Fibroblast of lung (primary cell): Measurements from ENCODE around the gene NR4A1. TPM values are rescaled to one million over a fixed set of nuclear protein-coding genes. Genes with fewer than 3 reads are reported as not detected.

Experiments
- DNase-seq, 2 donors: peaks; one replicate each; pipeline versions ENCODE4 v3.0.0 to v3.0.0-alpha.2; 2010; ENCODE audit warnings: low read depth in 2 of 2
- H2AFZ ChIP-seq: 2 replicates; pipeline ENCODE4 v1.5.1; 2012; ENCODE audit warnings: low read length, control low read depth, inconsistent platforms
- H3K27ac ChIP-seq: 2 replicates; pipeline ENCODE4 v1.5.1; 2011; ENCODE audit warnings: low read length, control low read depth; ENCODE audit not compliant: insufficient read depth
- H3K27me3 ChIP-seq: 2 replicates; pipeline ENCODE4 v1.5.1; 2011; ENCODE audit warnings: mild to moderate bottlenecking, low read length; ENCODE audit not compliant: control insufficient read depth, insufficient read depth
- H3K36me3 ChIP-seq: 2 replicates; pipeline ENCODE4 v1.5.1; 2011; ENCODE audit warnings: low read length; ENCODE audit not compliant: control insufficient read depth, insufficient read depth
- H3K4me1 ChIP-seq: 2 replicates; pipeline ENCODE4 v1.5.1; 2011; ENCODE audit warnings: low read length; ENCODE audit not compliant: control insufficient read depth, insufficient read depth; ENCODE audit errors: extremely low read depth
- H3K4me2 ChIP-seq: 2 replicates; pipeline ENCODE4 v1.5.1; 2011; ENCODE audit warnings: low read length, control low read depth; ENCODE audit not compliant: insufficient read depth; ENCODE audit errors: extremely low read depth
- H3K4me3 ChIP-seq, 4 experiments: fragments of 200-600 bp in 1 of 4; sonication (generic) in 1 of 4; replicated peaks in 1 of 4; 2 replicates each; pipeline ENCODE4 v1.5.1; 2011 to 2016; ENCODE audit warnings: low read length in 4 of 4, low read depth in 3 of 4, mild to moderate bottlenecking in 3 of 4, control low read depth in 2 of 4, inconsistent platforms in 1 of 4, mixed read lengths in 1 of 4; ENCODE audit not compliant: insufficient read depth in 1 of 4; ENCODE audit errors: control extremely low read depth in 1 of 4
- H3K79me2 ChIP-seq: 2 replicates; pipeline ENCODE4 v1.5.1; 2012; ENCODE audit warnings: mild to moderate bottlenecking, low read length, inconsistent platforms; ENCODE audit not compliant: control insufficient read depth, insufficient read depth
- H3K9ac ChIP-seq: 2 replicates; pipeline ENCODE4 v1.5.1; 2011; ENCODE audit warnings: mild to moderate bottlenecking, low read length, control low read depth; ENCODE audit not compliant: insufficient read depth
- H3K9me3 ChIP-seq: 2 replicates; pipeline ENCODE4 v1.5.1; 2012; ENCODE audit warnings: low read depth, low read length; ENCODE audit not compliant: control insufficient read depth, insufficient read depth
- H4K20me1 ChIP-seq: 2 replicates; pipeline ENCODE4 v1.5.1; 2011; ENCODE audit warnings: low read length; ENCODE audit not compliant: control insufficient read depth, insufficient read depth; ENCODE audit errors: extremely low read depth
- EZH2 ChIP-seq: IDR thresholded peaks from 2 replicates; pipeline ENCODE4 v1.5.1; 2012; ENCODE audit warnings: low read length, control low read depth, mild to moderate bottlenecking; ENCODE audit errors: missing control alignments
- polyA plus RNA-seq, 2 donors: library from polyadenylated mRNA; depleted of rRNA in 1 of 2; stranded (reverse) in 1 of 2; unstranded in 1 of 2; fragments of >200 nt; gene quantifications; 2 replicates each; pipeline ENCODE4 v1.2.1, GENCODE V29; 2011 to 2012; ENCODE audit warnings: missing spikeins in 1 of 2
- total RNA-seq: library from RNA; depleted of rRNA; stranded (reverse); fragments of >200 nt; gene quantifications from 2 replicates; pipeline ENCODE4 v1.2.1, GENCODE V29; 2014
- TF ChIP-seq, protein P1 (sequence below), 2 donors: IDR thresholded peaks in 1 of 2; conservative IDR thresholded peaks in 1 of 2; 1 replicate in 1 of 2; 2 replicates in 1 of 2; pipeline ENCODE4 v1.5.1; 2011 to 2012; ENCODE audit warnings: low read length in 2 of 2, control low read depth in 1 of 2, inconsistent platforms in 1 of 2, low read depth in 1 of 2, mild to moderate bottlenecking in 1 of 2

Gene NR4A1
- total and polyA plus RNA-seq, 2 donors (not counting 1 experiment from before 2014, with no cell fraction given) = 3.8 to 4.1 TPM

DNA sequence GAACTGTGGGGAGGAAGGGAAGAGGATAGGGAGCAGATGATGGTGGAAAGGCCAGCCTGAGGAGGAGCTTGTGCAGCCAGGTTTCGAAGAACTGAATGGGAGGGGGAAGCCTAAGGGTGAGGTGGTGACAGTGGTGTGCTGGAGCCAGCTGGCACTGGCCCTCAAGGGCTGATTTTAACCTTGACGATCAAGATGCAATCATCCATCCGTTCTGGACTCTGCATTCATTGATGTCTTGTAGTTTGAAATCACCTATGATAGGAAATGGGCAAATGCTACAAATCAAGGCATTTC lies 15.8 kb downstream of the NR4A1 start:
- Histone ChIP-seq H3K27ac (no peak overlapping the region), H3K4me1 (peaks cover 17% of the 10 kb centered on the region), H4K20me1 (no peaks in the 10 kb centered on the region), H3K4me2 (no peak overlapping the region), H3K27me3 (no peaks in the 10 kb centered on the region), H2AFZ (no peak overlapping the region), H3K9me3 (no peaks in the 10 kb centered on the region), H3K9ac (no peak overlapping the region), H3K79me2 (peaks cover 22% of the 10 kb centered on the region), H3K36me3 (no peaks in the 10 kb centered on the region), H3K4me3 (no peak overlapping the region)
- DNase-seq = no peak
- TF ChIP-seq, protein P1, sequence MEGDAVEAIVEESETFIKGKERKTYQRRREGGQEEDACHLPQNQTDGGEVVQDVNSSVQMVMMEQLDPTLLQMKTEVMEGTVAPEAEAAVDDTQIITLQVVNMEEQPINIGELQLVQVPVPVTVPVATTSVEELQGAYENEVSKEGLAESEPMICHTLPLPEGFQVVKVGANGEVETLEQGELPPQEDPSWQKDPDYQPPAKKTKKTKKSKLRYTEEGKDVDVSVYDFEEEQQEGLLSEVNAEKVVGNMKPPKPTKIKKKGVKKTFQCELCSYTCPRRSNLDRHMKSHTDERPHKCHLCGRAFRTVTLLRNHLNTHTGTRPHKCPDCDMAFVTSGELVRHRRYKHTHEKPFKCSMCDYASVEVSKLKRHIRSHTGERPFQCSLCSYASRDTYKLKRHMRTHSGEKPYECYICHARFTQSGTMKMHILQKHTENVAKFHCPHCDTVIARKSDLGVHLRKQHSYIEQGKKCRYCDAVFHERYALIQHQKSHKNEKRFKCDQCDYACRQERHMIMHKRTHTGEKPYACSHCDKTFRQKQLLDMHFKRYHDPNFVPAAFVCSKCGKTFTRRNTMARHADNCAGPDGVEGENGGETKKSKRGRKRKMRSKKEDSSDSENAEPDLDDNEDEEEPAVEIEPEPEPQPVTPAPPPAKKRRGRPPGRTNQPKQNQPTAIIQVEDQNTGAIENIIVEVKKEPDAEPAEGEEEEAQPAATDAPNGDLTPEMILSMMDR (conservative IDR thresholded peaks at IDR 0.05 in 1 of 2, IDR thresholded peaks at IDR 0.05 in 1 of 2; ENCODE audit: low read depth in 1 of 2, low read length in 2 of 2) = no peak
- no peak for TF ChIP-seq EZH2

DNA sequence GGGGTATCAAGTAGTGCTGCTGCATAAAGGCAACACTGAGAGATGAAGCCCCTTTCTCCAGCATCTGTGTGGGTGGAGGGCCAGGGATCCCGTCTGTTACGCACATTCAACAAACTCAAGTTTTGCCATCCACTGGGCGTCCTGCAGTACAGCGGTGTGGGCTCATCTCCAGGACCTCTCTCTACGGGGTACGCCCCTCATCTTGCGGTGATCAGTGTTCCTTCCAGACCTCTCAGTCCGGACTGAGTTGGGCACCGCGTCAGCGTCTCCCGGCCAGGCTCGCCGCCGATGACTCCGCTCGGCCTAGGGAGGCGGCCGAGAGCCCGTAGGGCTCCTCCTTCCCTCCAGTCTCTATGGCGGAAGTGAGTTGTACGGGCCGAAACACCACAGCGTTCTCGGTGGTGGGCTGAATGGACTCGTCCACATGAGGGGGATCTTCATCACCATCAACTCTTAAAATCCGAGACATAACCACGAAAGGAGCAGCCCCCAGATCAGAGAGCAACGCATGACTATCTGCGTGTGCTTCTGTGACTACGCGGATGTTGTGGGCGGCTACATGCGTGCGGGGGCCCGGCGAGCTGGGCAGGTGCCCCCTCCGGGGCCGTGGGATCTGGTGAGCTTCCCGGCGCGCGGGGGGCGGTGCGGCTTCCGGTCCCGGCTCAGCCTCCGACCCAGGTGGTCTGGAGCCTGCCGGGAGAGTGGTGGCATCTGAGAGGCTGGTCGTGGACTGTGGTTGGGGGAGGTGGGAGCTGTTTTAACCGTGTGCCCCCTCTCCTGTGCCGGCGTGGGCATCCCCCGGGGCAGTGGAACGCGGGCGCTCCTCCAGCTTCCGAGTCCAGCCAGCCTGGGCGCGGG lies 18.3 kb downstream of the NR4A1 start, which contains the start of gene ATG101:
Gene ATG101, plus strand, starts transcription at position 652 of the 858 bp plus-strand sequence. CDS start 3,673 bp downstream, outside the sequence.
- peak within 1 kb of the TSS; percentile 87 for H3K4me2 ChIP-seq
- peaks cover 24% of the 10 kb centered on the region for H3K4me1 ChIP-seq
- no peaks in the 10 kb centered on the region for H3K9me3 ChIP-seq
- peak within 1 kb of the TSS; percentile 99 for H3K27ac ChIP-seq
- no peaks in the 10 kb centered on the region for H4K20me1 ChIP-seq
- H3K9ac ChIP-seq = peak within 1 kb of the TSS; percentile 96
- DNase-seq = peak; percentile 96 to 97
- peak within 1 kb of the TSS; percentile 93 for H2AFZ ChIP-seq
- TF ChIP-seq, protein P1 (conservative IDR thresholded peaks at IDR 0.05 in 1 of 2, IDR thresholded peaks at IDR 0.05 in 1 of 2; ENCODE audit: low read depth in 1 of 2, low read length in 2 of 2) = peak; percentile 50 to 70
- TF ChIP-seq EZH2 = no peak
- no peaks in the 10 kb centered on the region for H3K27me3 ChIP-seq
- peaks cover 6% of the 10 kb centered on the region for H3K36me3 ChIP-seq
- peak within 1 kb of the TSS; percentile 74 to 83 (median 79) for H3K4me3 ChIP-seq
- H3K79me2 ChIP-seq = peaks cover 46% of the 10 kb centered on the region

DNA sequence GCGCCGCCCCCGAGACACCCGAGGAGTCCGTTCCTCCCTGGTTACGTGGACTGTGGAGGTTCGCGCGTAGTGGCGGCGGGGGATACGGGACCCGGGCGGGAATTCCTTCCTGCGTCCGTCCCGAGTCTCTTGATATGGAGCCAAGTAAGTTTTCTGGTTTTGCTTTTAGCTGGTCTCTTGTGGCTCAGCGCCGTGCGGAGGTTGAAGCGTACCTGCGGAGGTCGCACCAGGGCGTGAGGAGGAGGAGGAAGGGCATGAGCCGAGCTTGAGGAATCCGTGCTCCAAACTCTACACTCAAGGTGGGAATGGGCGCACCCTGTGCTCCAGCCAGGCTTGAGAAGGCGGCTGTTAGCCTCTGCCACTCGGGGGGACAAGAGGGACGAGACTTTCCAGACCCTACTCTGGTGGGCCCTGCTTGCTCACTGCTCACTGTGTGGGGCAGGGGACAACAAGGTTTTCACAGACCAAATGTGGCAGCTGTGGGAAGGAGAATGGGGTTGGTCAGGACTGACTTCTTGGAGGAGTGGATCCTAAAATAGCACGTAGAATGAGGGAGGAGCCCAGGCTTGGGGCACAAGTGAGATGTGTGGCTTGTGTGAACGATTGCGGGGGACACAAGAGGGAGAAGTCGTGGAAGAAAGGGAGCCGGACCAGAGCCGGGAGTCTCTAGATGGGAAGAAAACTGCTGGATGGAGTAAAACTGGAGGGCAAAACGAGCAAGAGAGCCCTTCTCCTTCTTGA lies 19.1 kb downstream of the NR4A1 start:
- H4K20me1 ChIP-seq = no peaks in the 10 kb centered on the region
- H3K9me3 ChIP-seq = no peaks in the 10 kb centered on the region
- no peak overlapping the region for H2AFZ ChIP-seq
- TF ChIP-seq, protein P1 (conservative IDR thresholded peaks at IDR 0.05 in 1 of 2, IDR thresholded peaks at IDR 0.05 in 1 of 2; ENCODE audit: low read depth in 1 of 2, low read length in 2 of 2) = no peak
- no peak for TF ChIP-seq EZH2
- H3K4me1 ChIP-seq = peaks cover 28% of the 10 kb centered on the region
- H3K9ac ChIP-seq = peak overlapping the region; percentile 96
- H3K4me3 ChIP-seq = peak overlapping the region; percentile 74 to 83 (median 79)
- peak overlapping the region; percentile 68 for H3K4me2 ChIP-seq
- peak overlapping the region; percentile 99 for H3K27ac ChIP-seq
- peaks cover 53% of the 10 kb centered on the region for H3K79me2 ChIP-seq
- H3K36me3 ChIP-seq = peaks cover 8% of the 10 kb centered on the region
- DNase-seq = no peak
- no peaks in the 10 kb centered on the region for H3K27me3 ChIP-seq
